PC-9 (cell line): ENCODE results near the gene KMT2D. TPM values are rescaled to one million over a fixed set of nuclear protein-coding genes. Genes with fewer than 3 reads are reported as not detected.

Source experiments
- BruUV-seq: library from RNA; stranded (reverse); fragments of 400-500 nt; replicated peaks from 2 replicates; lab custom pipeline; 2021; lab: Mats Ljungman, UMichigan
- CTCF ChIA-PET: fragments of 300-600 bp; sonication (Branson Sonifier 250); formaldehyde crosslinking; loops from one replicate; lab custom pipeline; 2022; ENCODE audit warnings: antibody characterized with exemption; lab: Charles Lee
- POLR2A ChIA-PET: fragments of 300-600 bp; sonication (Branson Sonifier 250); formaldehyde crosslinking; loops from one replicate; lab custom pipeline; 2022; ENCODE audit warnings: antibody characterized with exemption; ENCODE audit not compliant: unreplicated experiment; lab: Charles Lee
- DNase-seq, 2 experiments: peaks; one replicate each; pipeline versions ENCODE4 v3.0.0 to v3.0.0-alpha.2; 2015 to 2022; ENCODE audit warnings: mixed read lengths in 1 of 2
- H2AFZ ChIP-seq: fragments of 200-600 bp; sonication (generic); 2 replicates; pipeline ENCODE4 v1.8.1; 2017; ENCODE audit warnings: antibody characterized with exemption
- H3F3A ChIP-seq: fragments of 200-600 bp; sonication (generic); 2 replicates; pipeline ENCODE4 v1.8.1; 2017; ENCODE audit warnings: antibody characterized with exemption, mild to moderate bottlenecking, low read depth; ENCODE audit not compliant: insufficient read depth
- H3K27ac ChIP-seq: fragments of 200-600 bp; sonication (generic); 2 replicates; pipeline ENCODE4 v1.6.1; 2016; ENCODE audit warnings: mixed run types
- H3K27me3 ChIP-seq: fragments of 200-600 bp; sonication (generic); 2 replicates; pipeline ENCODE4 v1.6.1; 2016; ENCODE audit warnings: low read depth, mixed run types; ENCODE audit not compliant: insufficient read depth
- H3K36me3 ChIP-seq: fragments of 200-600 bp; sonication (generic); 2 replicates; pipeline ENCODE4 v1.6.1; 2016; ENCODE audit warnings: low read depth, mixed run types
- H3K4me1 ChIP-seq: fragments of 200-600 bp; sonication (generic); replicated peaks from 2 replicates; pipeline ENCODE4 v1.6.1; 2016; ENCODE audit warnings: mixed run types; ENCODE audit not compliant: insufficient read depth
- H3K4me2 ChIP-seq: fragments of 200-600 bp; sonication (generic); 2 replicates; pipeline ENCODE4 v1.6.1; 2017; ENCODE audit warnings: mixed run types
- H3K4me3 ChIP-seq: fragments of 200-600 bp; sonication (generic); 2 replicates; pipeline ENCODE4 v1.6.1; 2016; ENCODE audit warnings: mixed run types
- H3K79me2 ChIP-seq: fragments of 200-600 bp; sonication (generic); 2 replicates; pipeline ENCODE4 v1.6.1; 2017; ENCODE audit warnings: low read depth, mixed run types
- H3K9me2 ChIP-seq: fragments of 200-600 bp; sonication (generic); 2 replicates; pipeline ENCODE4 v1.8.1; 2017; ENCODE audit warnings: mild to moderate bottlenecking; ENCODE audit not compliant: insufficient read depth
- H3K9me3 ChIP-seq: fragments of 200-600 bp; sonication (generic); 2 replicates; pipeline ENCODE4 v1.8.1; 2016; ENCODE audit warnings: low read depth; ENCODE audit not compliant: insufficient read depth
- H4K20me1 ChIP-seq: fragments of 200-600 bp; sonication (generic); 2 replicates; pipeline ENCODE4 v1.8.1; 2017; ENCODE audit not compliant: insufficient read depth
- EZH2 ChIP-seq: fragments of 200-600 bp; sonication (generic); IDR thresholded peaks from 2 replicates; pipeline ENCODE4 v1.8.0; 2017; ENCODE audit warnings: antibody characterized with exemption, low read depth
- intact Hi-C: fragments of 100-400 bp; cut with micrococcal nuclease; formaldehyde crosslinking; loops from one replicate; pipeline ENCODE4 v1.10.0; 2022; ENCODE audit not compliant: unreplicated experiment
- total RNA-seq: library from RNA; stranded (reverse); gene quantifications from 2 replicates; pipeline ENCODE4 v1.2.3, GENCODE V29; 2021
- TF ChIP-seq, protein P1 (sequence below): fragments of 200-600 bp; sonication (generic); conservative IDR thresholded peaks from 2 replicates; pipeline ENCODE4 v1.6.1; 2017; ENCODE audit warnings: mixed run types, antibody characterized with exemption, mild to moderate bottlenecking, moderate library complexity

KMT2D gene
- total RNA-seq, 1 experiment from 2014 or later: 94.0 TPM

DNA sequence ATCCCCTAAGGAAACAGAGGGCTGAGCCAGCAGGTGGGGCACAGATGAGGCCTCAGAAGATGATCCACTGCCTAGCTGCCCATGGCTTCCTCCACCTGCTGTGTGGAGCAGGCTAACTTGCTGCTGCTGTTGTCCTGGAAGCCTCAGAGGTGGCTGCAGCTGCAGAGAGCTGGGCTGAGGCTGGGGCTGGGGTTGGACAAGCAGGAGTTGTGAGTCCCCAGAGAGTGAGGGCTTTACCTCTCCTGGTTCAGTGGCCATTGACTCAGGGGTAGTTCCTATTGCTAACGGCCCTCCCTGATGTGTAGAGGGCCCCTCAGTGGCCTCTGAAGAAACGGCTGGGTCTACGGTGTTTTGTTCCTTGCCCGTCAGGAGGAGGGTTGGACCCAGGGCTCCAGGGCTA is 28.3 kb downstream of the KMT2D start:
- no peaks in the 10 kb centered on the region for H3K27me3 ChIP-seq
- H3K4me3 ChIP-seq: no peak overlapping the region
- 0 out of 2 replicates have a peak, but pooled peaks cover 5% of the 10 kb centered on the region for H3K36me3 ChIP-seq
- TF ChIP-seq, protein P1, sequence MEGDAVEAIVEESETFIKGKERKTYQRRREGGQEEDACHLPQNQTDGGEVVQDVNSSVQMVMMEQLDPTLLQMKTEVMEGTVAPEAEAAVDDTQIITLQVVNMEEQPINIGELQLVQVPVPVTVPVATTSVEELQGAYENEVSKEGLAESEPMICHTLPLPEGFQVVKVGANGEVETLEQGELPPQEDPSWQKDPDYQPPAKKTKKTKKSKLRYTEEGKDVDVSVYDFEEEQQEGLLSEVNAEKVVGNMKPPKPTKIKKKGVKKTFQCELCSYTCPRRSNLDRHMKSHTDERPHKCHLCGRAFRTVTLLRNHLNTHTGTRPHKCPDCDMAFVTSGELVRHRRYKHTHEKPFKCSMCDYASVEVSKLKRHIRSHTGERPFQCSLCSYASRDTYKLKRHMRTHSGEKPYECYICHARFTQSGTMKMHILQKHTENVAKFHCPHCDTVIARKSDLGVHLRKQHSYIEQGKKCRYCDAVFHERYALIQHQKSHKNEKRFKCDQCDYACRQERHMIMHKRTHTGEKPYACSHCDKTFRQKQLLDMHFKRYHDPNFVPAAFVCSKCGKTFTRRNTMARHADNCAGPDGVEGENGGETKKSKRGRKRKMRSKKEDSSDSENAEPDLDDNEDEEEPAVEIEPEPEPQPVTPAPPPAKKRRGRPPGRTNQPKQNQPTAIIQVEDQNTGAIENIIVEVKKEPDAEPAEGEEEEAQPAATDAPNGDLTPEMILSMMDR: no peak
- TF ChIP-seq EZH2: no peak
- no peaks in the 10 kb centered on the region for H3K79me2 ChIP-seq
- H3K9me3 ChIP-seq: no peaks in the 10 kb centered on the region
- ChIA-PET CTCF (no interaction called here), POLR2A (no interaction called here)
- DNase-seq: no peak
- no TSS peak for BruUV-seq
- H3K4me2 ChIP-seq: no peak overlapping the region
- no peaks in the 10 kb centered on the region for H3F3A ChIP-seq
- H3K27ac ChIP-seq: no peak overlapping the region
- intact Hi-C loops: no loop called here
- H4K20me1 ChIP-seq: peaks cover 16% of the 10 kb centered on the region
- no peaks in the 10 kb centered on the region for H3K9me2 ChIP-seq
- H3K4me1 ChIP-seq: no peaks in the 10 kb centered on the region
- no peak overlapping the region for H2AFZ ChIP-seq

DNA sequence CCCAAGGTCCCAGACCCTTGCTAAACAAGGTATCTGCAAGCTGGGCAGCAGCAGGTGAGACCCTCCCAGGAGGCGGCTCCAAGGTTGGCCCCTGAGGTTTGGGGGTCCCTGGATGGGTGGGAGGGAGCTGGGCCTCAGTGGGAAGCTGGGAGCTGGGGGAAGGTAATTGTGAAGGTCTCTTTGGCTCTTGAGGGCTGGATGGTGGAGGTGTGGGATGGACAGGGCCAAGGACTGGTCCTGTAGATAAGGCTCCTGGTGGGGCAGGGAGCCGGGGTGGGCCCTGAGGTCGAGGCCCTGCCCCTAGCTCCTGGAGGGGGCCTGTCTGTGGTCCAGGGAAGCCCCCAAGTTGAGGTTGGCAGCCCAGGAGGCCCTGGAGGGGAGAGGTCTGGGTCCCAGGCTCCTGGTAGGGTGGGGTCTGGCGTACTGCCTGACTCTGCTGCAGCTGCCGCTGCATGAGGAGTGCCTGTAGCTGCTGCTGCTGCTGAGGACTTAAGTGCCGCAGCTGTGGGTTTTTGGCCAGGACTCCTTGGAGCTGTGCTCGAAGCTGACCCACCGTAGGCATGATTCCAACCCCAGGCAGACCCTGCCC is 28.9 kb downstream of the KMT2D start:
- intact Hi-C loops: no loop called here
- Histone ChIP-seq H3F3A (no peaks in the 10 kb centered on the region), H2AFZ (no peak overlapping the region), H3K4me3 (no peak overlapping the region), H3K9me3 (no peaks in the 10 kb centered on the region), H3K4me1 (no peaks in the 10 kb centered on the region), H3K27me3 (no peaks in the 10 kb centered on the region), H3K4me2 (no peak overlapping the region), H3K36me3 (0 out of 2 replicates have a peak, but pooled peaks cover under 1% of the 10 kb centered on the region), H4K20me1 (peaks cover 16% of the 10 kb centered on the region), H3K27ac (no peak overlapping the region), H3K9me2 (no peaks in the 10 kb centered on the region), H3K79me2 (no peaks in the 10 kb centered on the region)
- BruUV-seq: no TSS peak
- DNase-seq: no peak
- ChIA-PET CTCF (no interaction called here), POLR2A (no interaction called here)
- TF ChIP-seq, protein P1: no peak
- no peak for TF ChIP-seq EZH2

DNA sequence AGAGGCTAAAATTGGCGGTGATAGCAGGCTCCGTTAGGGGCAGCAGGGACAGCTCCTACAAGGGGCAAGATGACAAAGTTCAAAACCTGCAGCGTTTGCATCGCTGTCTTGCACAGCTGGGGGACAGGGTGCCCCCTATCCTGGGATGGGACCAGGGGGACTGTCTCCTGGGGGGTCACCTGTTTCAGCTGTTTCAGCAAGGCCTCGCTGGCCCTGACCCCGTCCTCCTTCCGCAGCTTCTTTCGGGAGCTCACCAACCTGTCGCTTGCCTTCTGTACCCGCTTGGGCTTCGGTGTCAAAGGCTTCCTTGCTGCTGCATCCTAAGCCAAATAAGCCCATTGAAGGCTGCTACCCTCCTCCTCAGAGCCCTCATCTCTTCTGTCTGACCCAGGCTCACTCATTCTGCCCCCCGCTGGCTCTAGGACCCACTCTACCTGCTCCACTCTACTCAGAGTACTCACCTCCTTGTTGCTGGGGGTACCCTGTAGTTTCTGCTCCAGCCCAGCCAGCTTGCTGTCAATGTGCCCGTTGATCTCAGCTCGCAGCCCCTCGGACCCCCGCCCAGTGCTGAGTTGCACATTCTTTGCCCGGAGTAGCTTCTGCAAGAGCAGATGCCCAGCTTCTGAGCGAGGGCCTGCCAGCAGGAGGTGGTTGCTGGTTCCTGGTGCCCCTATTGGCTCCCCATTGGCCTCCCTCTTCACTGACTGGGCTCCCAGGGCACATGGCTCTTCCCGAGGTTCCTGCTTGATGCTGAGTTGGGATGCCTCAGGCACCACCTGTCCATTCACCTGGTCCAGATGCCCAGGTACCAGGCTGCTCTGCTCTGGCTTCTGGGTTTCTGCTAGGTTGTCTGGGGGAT is 29.7 kb downstream of the KMT2D start:
- Histone ChIP-seq H3K4me2 (no peak overlapping the region), H3K27ac (no peak overlapping the region), H3K27me3 (no peaks in the 10 kb centered on the region), H3K79me2 (no peaks in the 10 kb centered on the region), H3K9me2 (no peaks in the 10 kb centered on the region), H3K9me3 (no peaks in the 10 kb centered on the region), H4K20me1 (peaks cover 13% of the 10 kb centered on the region), H3F3A (no peaks in the 10 kb centered on the region; the same call in 1 of the 2 replicates), H3K4me1 (no peaks in the 10 kb centered on the region), H2AFZ (no peak overlapping the region), H3K4me3 (no peak overlapping the region), H3K36me3 (no peaks in the 10 kb centered on the region)
- intact Hi-C loops: no loop called here
- ChIA-PET CTCF (no interaction called here), POLR2A (no interaction called here)
- no peak for TF ChIP-seq EZH2
- BruUV-seq: no TSS peak
- DNase-seq: no peak
